PC-3 (cell line): ENCODE results near the gene SGMS1.

Experiments
- CTCF ChIP-seq: fragments of 300-600 bp; sonication (generic); conservative IDR thresholded peaks from 2 replicates; pipeline ENCODE4 v1.5.1; 2017; ENCODE audit warnings: antibody characterized with exemption, low read depth, mild to moderate bottlenecking, low read length
- EZH2 ChIP-seq: fragments of 300-600 bp; sonication (generic); IDR thresholded peaks from one replicate; pipeline ENCODE4 v1.6.1; 2017; ENCODE audit warnings: antibody characterized with exemption, mild to moderate bottlenecking, low read length; ENCODE audit not compliant: unreplicated experiment

- TF ChIP-seq CTCF = no peak
- no peak for TF ChIP-seq EZH2
Observed at GRCh38 chr10:50623663-50624412, at the start of gene SGMS1.
